ENCODE results near the gene UBL4B. TPM values are rescaled to one million over a fixed set of nuclear protein-coding genes. Genes with fewer than 3 reads are reported as not detected.

UBL4B gene
- total RNA-seq, 1 donor from 2014 or later: not detected

- no peak overlapping the region for H3K4me3 ChIP-seq (ENCODE audit: low read depth, low read length)
- H3K36me3 ChIP-seq (ENCODE audit: control insufficient read depth, insufficient read depth, low read length): no peaks in the 10 kb centered on the region
- TF ChIP-seq CTCF (IDR thresholded peaks at IDR 0.05; ENCODE audit: insufficient read depth, low read length, poor library complexity, severe bottlenecking): no peak
- peaks cover 14% of the 10 kb centered on the region for H3K27me3 ChIP-seq (ENCODE audit: control insufficient read depth, insufficient read depth, low read length)
- no peak for DNase-seq (ENCODE audit: low read depth)
Measured at GRCh38 chr1:110120960-110121561, 8.8 kb downstream of the UBL4B start.

DNA sequence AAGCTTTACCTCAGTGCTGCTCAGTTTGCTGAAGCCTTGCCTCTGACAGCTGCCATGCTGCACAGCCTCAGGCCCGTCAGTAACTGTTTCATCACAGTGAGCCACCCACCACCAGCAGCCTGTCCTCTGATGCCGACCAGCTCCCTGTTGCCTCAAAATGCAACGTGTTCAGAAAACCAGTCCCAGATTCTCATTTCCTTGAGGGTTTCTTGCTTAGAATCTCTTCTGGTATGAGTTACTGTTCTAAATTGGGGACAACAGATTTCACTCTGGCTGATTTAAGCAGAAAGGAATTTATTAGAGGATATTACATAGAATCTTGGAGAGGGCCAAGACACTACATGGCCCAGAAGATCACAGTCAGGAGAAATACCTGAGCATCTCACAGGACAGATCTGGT is 11.0 kb downstream of the UBL4B start:
- Histone ChIP-seq H3K36me3 (ENCODE audit: control insufficient read depth, insufficient read depth, low read length) (no peaks in the 10 kb centered on the region), H3K27me3 (ENCODE audit: control insufficient read depth, insufficient read depth, low read length) (peaks cover 12% of the 10 kb centered on the region), H3K4me3 (ENCODE audit: low read depth, low read length) (no peak overlapping the region)
- DNase-seq (ENCODE audit: low read depth): no peak
- TF ChIP-seq CTCF (IDR thresholded peaks at IDR 0.05; ENCODE audit: insufficient read depth, low read length, poor library complexity, severe bottlenecking): no peak

GRCh38 chr1:110125810-110126209 is 13.6 kb downstream of the UBL4B start:
- Histone ChIP-seq H3K36me3 (ENCODE audit: control insufficient read depth, insufficient read depth, low read length) (no peaks in the 10 kb centered on the region), H3K27me3 (ENCODE audit: control insufficient read depth, insufficient read depth, low read length) (peaks cover 34% of the 10 kb centered on the region), H3K4me3 (ENCODE audit: low read depth, low read length) (no peak overlapping the region)
- no peak for TF ChIP-seq CTCF (IDR thresholded peaks at IDR 0.05; ENCODE audit: insufficient read depth, low read length, poor library complexity, severe bottlenecking)
- DNase-seq (ENCODE audit: low read depth): no peak

DNA sequence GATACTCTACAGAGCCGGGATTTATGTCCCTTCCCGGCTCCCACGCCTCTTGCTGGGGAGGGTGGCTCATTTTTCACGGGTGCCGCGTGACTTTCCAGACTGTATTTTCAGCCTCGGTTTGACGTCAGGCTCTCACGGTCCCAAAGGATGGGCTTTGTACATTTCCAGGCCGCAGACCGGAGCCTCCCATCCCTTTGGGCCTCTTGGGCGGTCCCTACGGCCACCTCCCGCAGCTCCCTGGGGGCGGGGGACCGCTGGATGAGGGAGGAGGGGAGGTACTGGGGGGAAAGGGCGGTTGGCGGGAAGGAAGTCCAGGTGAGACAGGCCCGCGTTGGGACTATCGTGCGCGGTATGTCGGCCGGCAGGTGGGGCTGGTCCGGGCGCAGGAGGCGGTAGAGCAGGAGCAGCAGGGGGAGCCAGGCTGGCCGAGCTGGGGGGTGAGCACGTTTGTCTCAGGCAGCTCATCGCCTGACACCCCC is 17.9 kb downstream of the UBL4B start:
- Histone ChIP-seq H3K4me3 (ENCODE audit: low read depth, low read length) (no peak overlapping the region), H3K36me3 (ENCODE audit: control insufficient read depth, insufficient read depth, low read length) (no peaks in the 10 kb centered on the region), H3K27me3 (ENCODE audit: control insufficient read depth, insufficient read depth, low read length) (peaks cover 35% of the 10 kb centered on the region)
- no peak for DNase-seq (ENCODE audit: low read depth)
- TF ChIP-seq CTCF (IDR thresholded peaks at IDR 0.05; ENCODE audit: insufficient read depth, low read length, poor library complexity, severe bottlenecking): peak; percentile 32

DNA sequence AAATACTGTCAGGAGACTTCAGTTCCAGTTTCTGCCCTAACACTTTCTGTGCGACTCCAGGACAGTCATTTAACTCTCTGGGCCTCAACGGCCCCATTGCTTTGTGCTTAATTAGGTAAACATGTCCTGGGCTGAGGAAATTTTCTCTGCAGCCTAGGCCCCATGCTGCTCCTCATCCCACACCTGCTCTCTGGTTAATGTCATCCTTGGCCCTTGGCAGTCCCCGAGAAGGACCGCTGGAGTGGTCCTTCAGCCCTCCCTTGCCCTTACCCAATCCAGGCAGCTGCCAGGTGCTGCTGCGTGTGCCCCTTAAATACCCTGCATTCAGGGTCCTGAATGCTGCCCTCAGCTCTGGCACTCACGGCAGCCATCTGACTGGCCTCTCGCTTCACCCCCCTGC is 18.7 kb downstream of the UBL4B start:
- H3K27me3 ChIP-seq (ENCODE audit: control insufficient read depth, insufficient read depth, low read length): peaks cover 41% of the 10 kb centered on the region
- no peak overlapping the region for H3K4me3 ChIP-seq (ENCODE audit: low read depth, low read length)
- no peak for DNase-seq (ENCODE audit: low read depth)
- no peaks in the 10 kb centered on the region for H3K36me3 ChIP-seq (ENCODE audit: control insufficient read depth, insufficient read depth, low read length)
- TF ChIP-seq CTCF (IDR thresholded peaks at IDR 0.05; ENCODE audit: insufficient read depth, low read length, poor library complexity, severe bottlenecking): no peak

DNA sequence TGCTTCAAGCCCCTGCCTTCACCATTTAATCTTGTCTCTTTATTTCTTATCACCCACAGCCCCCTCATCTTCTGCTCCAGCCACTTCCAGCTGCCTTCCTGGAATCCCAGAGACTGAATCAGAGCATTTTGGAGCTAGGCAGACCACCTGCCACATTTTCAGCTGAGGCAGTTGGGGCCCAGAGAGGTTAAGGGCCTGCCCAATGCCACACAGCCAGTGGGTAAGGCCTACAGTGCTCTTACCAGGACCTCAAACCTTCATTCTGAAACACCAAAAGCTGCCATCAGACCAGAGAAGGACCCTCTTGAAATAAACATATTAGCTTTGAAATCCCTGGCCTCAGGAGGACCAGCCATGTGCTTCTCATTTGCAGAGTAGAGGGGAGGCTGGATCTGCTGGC is 20.4 kb downstream of the UBL4B start:
- H3K27me3 ChIP-seq (ENCODE audit: control insufficient read depth, insufficient read depth, low read length): peaks cover 44% of the 10 kb centered on the region
- no peak for DNase-seq (ENCODE audit: low read depth)
- no peaks in the 10 kb centered on the region for H3K36me3 ChIP-seq (ENCODE audit: control insufficient read depth, insufficient read depth, low read length)
- H3K4me3 ChIP-seq (ENCODE audit: low read depth, low read length): no peak overlapping the region
- TF ChIP-seq CTCF (IDR thresholded peaks at IDR 0.05; ENCODE audit: insufficient read depth, low read length, poor library complexity, severe bottlenecking): no peak

Measured in kidney epithelial cell (primary cell).